Activated CD4-positive, alpha-beta T cell treated with anti-CD3 and anti-CD28 coated beads, Interleukin-2, amount 50 U/mL, for 48 hours (primary cell): ENCODE results near the gene PPIL1.
"Not testable (repeated sequence)": the region's sequence is repeated elsewhere in the genome, so short reads cannot be mapped to it uniquely, and the experiment has no call there.

Source experiments
- DNase-seq, 2 experiments: peaks; one replicate each; pipeline ENCODE4 v3.0.0-alpha.2; 2020

Gene PPIL1

GRCh38 chr6:36813047-36813446 is 61.6 kb downstream of the PPIL1 start:
- not testable (repeated sequence) for DNase-seq

DNA sequence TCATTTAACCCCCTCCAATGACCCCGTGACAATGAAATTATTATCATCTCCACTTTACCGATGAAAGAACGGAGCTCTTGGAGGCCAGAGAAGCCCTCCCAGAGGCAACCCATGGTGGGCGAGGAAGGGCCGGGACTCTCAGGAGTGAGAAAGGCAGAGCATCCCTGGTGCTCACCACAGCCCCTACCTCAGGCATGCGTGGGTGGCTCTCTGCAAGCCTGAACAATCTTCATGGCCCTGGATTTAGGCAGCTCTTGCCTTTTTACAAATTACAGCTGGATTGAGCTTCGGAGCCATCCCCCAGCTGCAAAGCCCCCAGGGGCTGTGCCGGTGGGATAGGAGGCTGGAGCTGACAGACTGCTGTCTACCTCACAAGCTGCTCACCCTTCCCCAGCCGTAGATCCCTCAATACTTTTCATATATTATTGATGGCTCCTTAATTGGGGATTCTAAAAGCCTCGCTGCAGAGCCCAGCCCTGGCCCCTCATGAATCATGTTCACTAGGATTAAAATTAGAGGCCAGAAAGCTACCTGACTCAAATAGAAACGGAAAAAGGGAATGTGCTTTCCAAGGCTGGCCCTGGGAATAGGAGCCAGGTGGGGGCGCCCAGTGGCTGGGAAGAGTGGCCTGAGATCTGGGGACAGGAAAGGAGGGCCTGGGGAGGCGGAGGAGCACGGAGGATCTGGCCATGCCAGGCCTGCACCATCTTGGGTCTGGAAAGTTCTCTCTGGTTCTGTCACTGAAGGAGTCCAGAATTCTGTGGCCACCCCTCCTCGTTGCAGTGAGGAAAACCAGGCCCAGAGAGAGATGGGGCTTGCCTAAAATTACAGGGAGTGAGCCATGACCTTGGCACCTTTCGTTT is 64.4 kb downstream of the PPIL1 start:
- no peak for DNase-seq

GRCh38 chr6:36809156-36809555 is 65.4 kb downstream of the PPIL1 start:
- no peak for DNase-seq

GRCh38 chr6:36808634-36809033 is 66.0 kb downstream of the PPIL1 start:
- no peak for DNase-seq

GRCh38 chr6:36807750-36808149 is 66.9 kb downstream of the PPIL1 start:
- no peak for DNase-seq

GRCh38 chr6:36807143-36807542 is 67.5 kb downstream of the PPIL1 start:
- DNase-seq = no peak

- no peak for DNase-seq
These were observed 68.7 kb downstream of the PPIL1 start for GRCh38 chr6:36805917-36806316.

- no peak for DNase-seq
These were observed 69.4 kb downstream of the PPIL1 start for GRCh38 chr6:36805096-36805797.
